Endothelial cell of umbilical vein (primary cell): ENCODE results near the gene POM121L12. TPM values are rescaled to one million over a fixed set of nuclear protein-coding genes. Genes with fewer than 3 reads are reported as not detected.

Source experiments
- BruUV-seq: library from RNA; stranded (reverse); fragments of 400-500 nt; replicated peaks from 2 replicates; lab custom pipeline; 2021; lab: Mats Ljungman, UMichigan
- CTCF ChIA-PET: fragments of 300-600, 350-600 bp; sonication (Branson Sonifier 250); formaldehyde crosslinking; loops from one replicate; lab custom pipeline; 2021; ENCODE audit warnings: antibody characterized with exemption, inconsistent platforms; lab: Charles Lee
- POLR2A ChIA-PET: fragments of 300-600, 350-600 bp; sonication (Branson Sonifier 250); formaldehyde crosslinking; loops from one replicate; lab custom pipeline; 2021; ENCODE audit warnings: antibody characterized with exemption, inconsistent platforms; lab: Charles Lee
- DNase-seq: peaks from one replicate; pipeline ENCODE4 v3.0.0-alpha.2; 2011; ENCODE audit warnings: low read depth, low spot score
- FAIRE-seq: peaks from 2 replicates; lab custom pipeline; 2011; peaks lifted over from hg19 to GRCh38; lab: Jason Lieb, UNC
- H2AFZ ChIP-seq: 2 replicates; pipeline ENCODE4 v1.6.0; 2012; ENCODE audit warnings: low read depth, low read length, control low read depth, inconsistent platforms
- H3K27ac ChIP-seq: 2 replicates; pipeline ENCODE4 v1.5.1; 2011; ENCODE audit warnings: low read depth, mild to moderate bottlenecking, control low read depth, low read length, moderate library complexity; ENCODE audit not compliant: insufficient read depth
- H3K27me3 ChIP-seq, 2 experiments: 2 replicates each; pipeline versions ENCODE4 v1.6.0 to v1.6.1; 2011; ENCODE audit warnings: low read length in 2 of 2, mixed read lengths in 1 of 2; ENCODE audit not compliant: control insufficient read depth in 2 of 2, insufficient read depth in 2 of 2
- H3K36me3 ChIP-seq, 2 experiments: 2 replicates in 1 of 2; 3 replicates in 1 of 2; pipeline ENCODE4 v1.5.1; 2011; ENCODE audit warnings: low read length in 2 of 2, mild to moderate bottlenecking in 1 of 2, moderate library complexity in 1 of 2; ENCODE audit not compliant: control insufficient read depth in 2 of 2, insufficient read depth in 2 of 2; ENCODE audit errors: extremely low read depth in 1 of 2
- H3K4me1 ChIP-seq: 3 replicates; pipeline ENCODE4 v1.5.1; 2011; ENCODE audit warnings: mild to moderate bottlenecking, low read length; ENCODE audit not compliant: control insufficient read depth, insufficient read depth; ENCODE audit errors: extremely low read depth
- H3K4me2 ChIP-seq: 2 replicates; pipeline ENCODE4 v1.6.1; 2011; ENCODE audit warnings: low read length, control low read depth, mixed read lengths; ENCODE audit not compliant: insufficient read depth
- H3K4me3 ChIP-seq, 3 experiments: fragments of 200-600 bp in 1 of 3; sonication (generic), shearing (Covaris generic) in 1 of 3; replicated peaks in 1 of 3; 2 replicates each; pipeline ENCODE4 v1.5.1; 2011 to 2016; ENCODE audit warnings: control low read depth in 3 of 3, low read length in 3 of 3, mild to moderate bottlenecking in 2 of 3, inconsistent platforms in 1 of 3, low read depth in 1 of 3, moderate library complexity in 1 of 3; ENCODE audit not compliant: insufficient read depth in 1 of 3
- H3K79me2 ChIP-seq: 2 replicates; pipeline ENCODE4 v1.6.0; 2012; ENCODE audit warnings: low read length, inconsistent platforms; ENCODE audit not compliant: control insufficient read depth, insufficient read depth
- H3K9ac ChIP-seq: replicated peaks from 2 replicates; pipeline ENCODE3; 2011; ENCODE audit warnings: low read length, control low read depth; ENCODE audit not compliant: insufficient read depth; ENCODE audit errors: extremely low read depth
- H3K9me1 ChIP-seq: replicated peaks from 3 replicates; pipeline ENCODE4 v1.6.0; 2011; ENCODE audit warnings: mild to moderate bottlenecking, low read length; ENCODE audit not compliant: control insufficient read depth, insufficient read depth; ENCODE audit errors: extremely low read depth
- H3K9me3 ChIP-seq: replicated peaks from 2 replicates; pipeline ENCODE4 v1.5.1; 2012; ENCODE audit warnings: low read length, inconsistent platforms; ENCODE audit not compliant: control insufficient read depth, insufficient read depth
- H4K20me1 ChIP-seq: replicated peaks from 2 replicates; pipeline ENCODE3; 2011; ENCODE audit warnings: mild to moderate bottlenecking, low read length; ENCODE audit not compliant: control insufficient read depth, insufficient read depth; ENCODE audit errors: extremely low read depth
- CTCF ChIP-seq, 2 donors: IDR thresholded peaks; 1 replicate in 1 of 2; 2 replicates in 1 of 2; pipeline ENCODE4 v1.5.1; 2011; ENCODE audit warnings: low read length in 2 of 2, mild to moderate bottlenecking in 2 of 2, moderate library complexity in 2 of 2, control low read depth in 1 of 2, inconsistent platforms in 1 of 2, low read depth in 1 of 2; ENCODE audit not compliant: insufficient read depth in 1 of 2; ENCODE audit errors: extremely low read depth in 1 of 2
- FOS ChIP-seq: IDR thresholded peaks from 2 replicates; pipeline ENCODE4 v1.6.1; 2011; ENCODE audit warnings: mild to moderate bottlenecking, low read length, moderate library complexity, borderline replicate concordance; ENCODE audit not compliant: insufficient read depth
- GATA2 ChIP-seq: IDR thresholded peaks from 2 replicates; pipeline ENCODE4 v1.7.0; 2011; ENCODE audit warnings: low read depth, mild to moderate bottlenecking, moderate library complexity, mixed read lengths, low read length; ENCODE audit not compliant: insufficient read length, insufficient read depth
- MYC ChIP-seq: IDR thresholded peaks from one replicate; pipeline ENCODE4 v1.6.1; 2011; ENCODE audit warnings: mild to moderate bottlenecking, low read depth, low read length
- POLR2AphosphoS5 ChIP-seq: IDR thresholded peaks from 2 replicates; pipeline ENCODE4 v1.6.1; 2012; ENCODE audit warnings: low read depth, mild to moderate bottlenecking, control low read depth, low read length, moderate library complexity; ENCODE audit not compliant: insufficient read depth
- dilution Hi-C: fragments of 300-500 bp; cut with MboI; formaldehyde crosslinking; loops from one replicate; pipeline ENCODE4 v1.15.0; 2019; ENCODE audit warnings: low sequenced_read_pairs; ENCODE audit not compliant: extremely low pct_ligation_motif_present
- intact Hi-C: fragments of 100-400 bp; cut with micrococcal nuclease; formaldehyde crosslinking; loops from one replicate; pipeline ENCODE4 v1.10.0; 2022
- polyA plus RNA-seq, 4 experiments: library from polyadenylated mRNA; depleted of rRNA in 3 of 4; stranded (reverse) in 3 of 4; unstranded in 1 of 4; fragments of >200 nt; gene quantifications; 2 replicates each; pipeline versions ENCODE4 v1.2.1 to v1.2.3, GENCODE V29; 2011 to 2012; ENCODE audit warnings: missing spikeins in 1 of 4
- total RNA-seq: library from RNA; stranded (reverse); gene quantifications from 2 replicates; pipeline ENCODE4 v1.2.3, GENCODE V29; 2021

Gene POM121L12
- total and polyA plus RNA-seq, 2 donors (not counting 3 experiments of a cell fraction or from before 2014, with no cell fraction given) = not detected

GRCh38 chr7:53002389-53002788, 33.0 kb upstream of the POM121L12 start:
- no peaks in the 10 kb centered on the region for H4K20me1 ChIP-seq
- no peak overlapping the region for H2AFZ ChIP-seq
- no peak for TF ChIP-seq FOS
- no peak for TF ChIP-seq POLR2AphosphoS5
- TF ChIP-seq MYC = no peak
- TF ChIP-seq CTCF (IDR thresholded peaks at IDR 0.05; ENCODE audit: extremely low read depth in 1 of 2, insufficient read depth in 1 of 2, low read depth in 1 of 2, low read length in 2 of 2) = no peak
- no peak for TF ChIP-seq GATA2
- ChIA-PET CTCF (no interaction called here), POLR2A (no interaction called here)
- no peaks in the 10 kb centered on the region for H3K79me2 ChIP-seq
- intact Hi-C loops = no loop called here
- no peaks in the 10 kb centered on the region for H3K27me3 ChIP-seq
- H3K36me3 ChIP-seq = no peaks in the 10 kb centered on the region
- H3K4me1 ChIP-seq = no peaks in the 10 kb centered on the region
- FAIRE-seq (no peak), DNase-seq (no peak)
- BruUV-seq = no TSS peak
- no peak overlapping the region for H3K9ac ChIP-seq
- H3K9me1 ChIP-seq = no peaks in the 10 kb centered on the region
- no peak overlapping the region for H3K4me2 ChIP-seq
- dilution Hi-C loops = no loop called here
- no peak overlapping the region for H3K4me3 ChIP-seq
- no peaks in the 10 kb centered on the region for H3K9me3 ChIP-seq
- no peak overlapping the region for H3K27ac ChIP-seq
